Measurements from ENCODE around the gene TMEM269. TPM values are rescaled to one million over a fixed set of nuclear protein-coding genes. Genes with fewer than 3 reads are reported as not detected.

TMEM269 gene
- total RNA-seq, 1 donor, result under 0.01 TPM

DNA sequence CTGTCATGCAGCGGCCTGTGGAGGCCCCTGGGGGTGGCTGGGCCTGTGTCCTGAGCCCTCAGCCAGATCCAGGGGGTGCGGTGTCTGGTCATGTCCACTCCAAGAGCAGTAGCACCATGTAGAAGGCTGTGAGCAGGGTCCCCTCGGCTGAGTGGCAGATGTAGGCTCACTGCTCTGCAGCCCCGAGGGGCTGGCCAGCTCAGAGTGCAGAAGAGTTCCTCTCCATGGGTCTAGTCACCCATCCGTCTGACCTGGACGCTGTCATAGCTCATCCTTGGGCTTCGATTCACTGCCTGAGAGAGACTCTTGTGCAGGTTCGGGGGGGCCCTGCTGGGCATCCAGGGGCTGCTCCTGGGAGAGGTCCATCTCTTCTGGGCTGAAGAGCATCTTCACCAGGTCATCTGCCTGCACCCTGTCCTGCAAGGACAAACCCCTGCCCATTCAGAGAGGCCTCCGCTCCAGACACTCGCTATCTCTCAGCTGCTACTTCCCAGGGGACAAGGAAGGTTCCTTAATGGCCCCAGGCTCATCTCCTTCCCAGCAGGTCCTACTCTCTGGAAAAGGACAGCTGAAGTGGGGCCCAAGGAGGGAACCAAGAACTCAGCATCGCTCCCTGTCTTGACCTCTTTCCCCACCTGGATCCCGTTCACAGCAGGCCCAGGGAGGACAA, 38.2 kb upstream of the TMEM269 start:
- H4K20me1 ChIP-seq (ENCODE audit: insufficient read depth, low read length), result peaks cover 12% of the 10 kb centered on the region
- H3K4me2 ChIP-seq (ENCODE audit: insufficient read depth, low read length), result no peak overlapping the region
- no peaks in the 10 kb centered on the region for H3K79me2 ChIP-seq (ENCODE audit: insufficient read depth, low read length)
- H3K4me3 ChIP-seq (ENCODE audit: insufficient read depth, low read length), result no peak overlapping the region
- peaks cover 50% of the 10 kb centered on the region for H3K36me3 ChIP-seq (ENCODE audit: insufficient read depth, low read length)
- H3K4me1 ChIP-seq (ENCODE audit: insufficient read depth, low read length), result no peaks in the 10 kb centered on the region
- peak; percentile 72 for DNase-seq (ENCODE audit: insufficient read length, low spot score, missing footprints)
- H3K27me3 ChIP-seq (ENCODE audit: insufficient read depth, low read length), result no peaks in the 10 kb centered on the region
- H3K27ac ChIP-seq (ENCODE audit: low read depth, low read length), result no peak overlapping the region
- H3K9me3 ChIP-seq (ENCODE audit: low read depth, low read length), result no peaks in the 10 kb centered on the region
- no peak for TF ChIP-seq CTCF (IDR thresholded peaks at IDR 0.05; ENCODE audit: extremely low read depth, low read depth, low read length)
- no peak overlapping the region for H2AFZ ChIP-seq (ENCODE audit: low read length)

DNA sequence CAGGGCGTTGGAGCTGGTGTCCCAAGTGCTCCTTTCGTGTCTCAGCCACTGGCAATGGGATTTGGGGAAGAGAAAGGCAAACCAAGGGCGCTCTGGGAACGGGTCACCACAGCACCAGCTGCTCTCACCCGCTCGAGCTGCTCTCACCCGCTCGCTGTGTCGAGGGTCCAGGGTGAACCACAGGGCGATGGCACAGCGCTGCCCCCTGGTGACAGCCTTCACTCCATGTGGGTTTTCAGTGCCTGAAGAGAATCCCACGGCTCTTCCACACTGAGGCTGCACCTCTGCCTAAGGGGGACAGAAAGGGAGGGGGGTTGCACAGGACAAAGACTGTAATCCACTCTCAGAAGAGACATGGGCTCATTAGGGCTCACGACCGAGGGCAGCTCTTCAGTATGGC, 37.7 kb upstream of the TMEM269 start:
- peaks cover 15% of the 10 kb centered on the region for H4K20me1 ChIP-seq (ENCODE audit: insufficient read depth, low read length)
- H3K4me1 ChIP-seq (ENCODE audit: insufficient read depth, low read length), result no peaks in the 10 kb centered on the region
- no peaks in the 10 kb centered on the region for H3K27me3 ChIP-seq (ENCODE audit: insufficient read depth, low read length)
- no peak overlapping the region for H3K27ac ChIP-seq (ENCODE audit: low read depth, low read length)
- no peaks in the 10 kb centered on the region for H3K9me3 ChIP-seq (ENCODE audit: low read depth, low read length)
- no peak overlapping the region for H3K4me2 ChIP-seq (ENCODE audit: insufficient read depth, low read length)
- peak; percentile 95 for DNase-seq (ENCODE audit: insufficient read length, low spot score, missing footprints)
- no peaks in the 10 kb centered on the region for H3K79me2 ChIP-seq (ENCODE audit: insufficient read depth, low read length)
- peaks cover 55% of the 10 kb centered on the region for H3K36me3 ChIP-seq (ENCODE audit: insufficient read depth, low read length)
- no peak overlapping the region for H2AFZ ChIP-seq (ENCODE audit: low read length)
- H3K4me3 ChIP-seq (ENCODE audit: insufficient read depth, low read length), result no peak overlapping the region
- TF ChIP-seq CTCF (IDR thresholded peaks at IDR 0.05; ENCODE audit: extremely low read depth, low read depth, low read length), result peak; percentile 54

DNA sequence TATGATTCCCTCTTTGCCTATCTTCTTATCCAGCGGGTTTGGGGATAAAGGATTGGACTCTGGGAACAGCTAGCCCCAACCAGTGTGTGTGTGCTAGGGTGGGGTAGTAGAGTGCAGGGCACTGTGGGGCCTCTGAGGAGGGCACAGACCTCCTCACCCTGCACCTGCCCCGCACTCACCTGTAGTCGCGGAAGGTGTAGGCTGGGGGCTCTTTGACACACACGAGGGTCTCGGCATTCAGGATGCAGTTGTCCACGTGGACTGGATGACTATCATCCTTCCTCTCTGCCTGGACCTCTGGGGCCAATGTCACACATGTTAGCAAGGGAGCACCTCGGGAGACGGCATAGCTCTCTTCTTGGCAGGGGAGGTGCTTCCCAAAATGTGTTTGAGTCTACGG, 36.8 kb upstream of the TMEM269 start:
- no peak for DNase-seq (ENCODE audit: insufficient read length, low spot score, missing footprints)
- H3K4me1 ChIP-seq (ENCODE audit: insufficient read depth, low read length), result peaks cover 4% of the 10 kb centered on the region
- TF ChIP-seq CTCF (IDR thresholded peaks at IDR 0.05; ENCODE audit: extremely low read depth, low read depth, low read length), result no peak
- no peak overlapping the region for H3K4me2 ChIP-seq (ENCODE audit: insufficient read depth, low read length)
- no peak overlapping the region for H2AFZ ChIP-seq (ENCODE audit: low read length)
- H3K27me3 ChIP-seq (ENCODE audit: insufficient read depth, low read length), result no peaks in the 10 kb centered on the region
- peaks cover 62% of the 10 kb centered on the region for H3K36me3 ChIP-seq (ENCODE audit: insufficient read depth, low read length)
- H3K4me3 ChIP-seq (ENCODE audit: insufficient read depth, low read length), result no peak overlapping the region
- H4K20me1 ChIP-seq (ENCODE audit: insufficient read depth, low read length), result peaks cover 23% of the 10 kb centered on the region
- H3K9me3 ChIP-seq (ENCODE audit: low read depth, low read length), result no peaks in the 10 kb centered on the region
- no peaks in the 10 kb centered on the region for H3K79me2 ChIP-seq (ENCODE audit: insufficient read depth, low read length)
- H3K27ac ChIP-seq (ENCODE audit: low read depth, low read length), result no peak overlapping the region

GRCh38 chr1:42748461-42749410, 36.1 kb upstream of the TMEM269 start:
- TF ChIP-seq CTCF (IDR thresholded peaks at IDR 0.05; ENCODE audit: extremely low read depth, low read depth, low read length), result no peak
- H3K4me2 ChIP-seq (ENCODE audit: insufficient read depth, low read length), result no peak overlapping the region

More at GRCh38 chr1:42748461-42749410, 36.1 kb upstream of the TMEM269 start:
- Histone ChIP-seq H3K27me3 (ENCODE audit: insufficient read depth, low read length) (no peaks in the 10 kb centered on the region), H3K27ac (ENCODE audit: low read depth, low read length) (no peak overlapping the region), H3K4me3 (ENCODE audit: insufficient read depth, low read length) (no peak overlapping the region), H3K79me2 (ENCODE audit: insufficient read depth, low read length) (no peaks in the 10 kb centered on the region), H3K4me1 (ENCODE audit: insufficient read depth, low read length) (peaks cover 10% of the 10 kb centered on the region), H2AFZ (ENCODE audit: low read length) (no peak overlapping the region), H3K36me3 (ENCODE audit: insufficient read depth, low read length) (peaks cover 62% of the 10 kb centered on the region), H3K9me3 (ENCODE audit: low read depth, low read length) (no peaks in the 10 kb centered on the region), H4K20me1 (ENCODE audit: insufficient read depth, low read length) (peaks cover 24% of the 10 kb centered on the region)
- peak; percentile 72 for DNase-seq (ENCODE audit: insufficient read length, low spot score, missing footprints)
